ENCODE measurements around the gene TIMP3.

Gene TIMP3

DNA sequence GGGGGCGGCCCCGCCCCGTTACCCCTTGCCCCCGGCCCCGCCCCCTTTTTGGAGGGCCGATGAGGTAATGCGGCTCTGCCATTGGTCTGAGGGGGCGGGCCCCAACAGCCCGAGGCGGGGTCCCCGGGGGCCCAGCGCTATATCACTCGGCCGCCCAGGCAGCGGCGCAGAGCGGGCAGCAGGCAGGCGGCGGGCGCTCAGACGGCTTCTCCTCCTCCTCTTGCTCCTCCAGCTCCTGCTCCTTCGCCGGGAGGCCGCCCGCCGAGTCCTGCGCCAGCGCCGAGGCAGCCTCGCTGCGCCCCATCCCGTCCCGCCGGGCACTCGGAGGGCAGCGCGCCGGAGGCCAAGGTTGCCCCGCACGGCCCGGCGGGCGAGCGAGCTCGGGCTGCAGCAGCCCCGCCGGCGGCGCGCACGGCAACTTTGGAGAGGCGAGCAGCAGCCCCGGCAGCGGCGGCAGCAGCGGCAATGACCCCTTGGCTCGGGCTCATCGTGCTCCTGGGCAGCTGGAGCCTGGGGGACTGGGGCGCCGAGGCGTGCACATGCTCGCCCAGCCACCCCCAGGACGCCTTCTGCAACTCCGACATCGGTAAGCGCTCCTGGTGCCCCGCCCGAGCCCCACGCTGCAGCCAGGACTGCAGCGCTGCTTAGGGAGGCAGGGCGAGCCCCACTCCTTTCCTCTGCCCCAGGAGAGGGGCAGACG is at the start of gene TIMP3:
TSS of gene TIMP3 (plus strand) at position 169 of the 700 bp plus-strand sequence. CDS start at position 466, 297 bp downstream.
- Histone ChIP-seq H3K79me2 (ENCODE audit: low read length) (no peaks in the 10 kb centered on the region), H3K9me2 (replicated peaks; ENCODE audit: insufficient read depth, low read length) (no peaks in the 10 kb centered on the region), H3F3A (ENCODE audit: insufficient read depth, low read length) (no peaks in the 10 kb centered on the region), H3K4me3 (ENCODE audit: low read length) (no peak within 1 kb of the TSS), H3K4me2 (ENCODE audit: low read depth, low read length) (no peak within 1 kb of the TSS), H3K27me3 (replicated peaks; ENCODE audit: insufficient read depth, low read length) (peaks cover 28% of the 10 kb centered on the region; the same call in 1 of the 2 replicates), H3K9ac (ENCODE audit: low read length) (no peak within 1 kb of the TSS), H3K4me1 (ENCODE audit: low read length) (no peaks in the 10 kb centered on the region), H3K36me3 (replicated peaks; ENCODE audit: insufficient read depth, low read length) (no peaks in the 10 kb centered on the region), H2AFZ (ENCODE audit: low read length) (no peak within 1 kb of the TSS), H3K27ac (ENCODE audit: low read length) (no peak within 1 kb of the TSS), H3K9me3 (replicated peaks; ENCODE audit: insufficient read depth, low read length) (no peaks in the 10 kb centered on the region), H4K20me1 (ENCODE audit: insufficient read depth, low read length) (no peaks in the 10 kb centered on the region)
- TF ChIP-seq EZH2 (optimal IDR thresholded peaks at IDR 0.05; ENCODE audit: low read depth, low read length), result no peak
- TF ChIP-seq, protein P1, sequence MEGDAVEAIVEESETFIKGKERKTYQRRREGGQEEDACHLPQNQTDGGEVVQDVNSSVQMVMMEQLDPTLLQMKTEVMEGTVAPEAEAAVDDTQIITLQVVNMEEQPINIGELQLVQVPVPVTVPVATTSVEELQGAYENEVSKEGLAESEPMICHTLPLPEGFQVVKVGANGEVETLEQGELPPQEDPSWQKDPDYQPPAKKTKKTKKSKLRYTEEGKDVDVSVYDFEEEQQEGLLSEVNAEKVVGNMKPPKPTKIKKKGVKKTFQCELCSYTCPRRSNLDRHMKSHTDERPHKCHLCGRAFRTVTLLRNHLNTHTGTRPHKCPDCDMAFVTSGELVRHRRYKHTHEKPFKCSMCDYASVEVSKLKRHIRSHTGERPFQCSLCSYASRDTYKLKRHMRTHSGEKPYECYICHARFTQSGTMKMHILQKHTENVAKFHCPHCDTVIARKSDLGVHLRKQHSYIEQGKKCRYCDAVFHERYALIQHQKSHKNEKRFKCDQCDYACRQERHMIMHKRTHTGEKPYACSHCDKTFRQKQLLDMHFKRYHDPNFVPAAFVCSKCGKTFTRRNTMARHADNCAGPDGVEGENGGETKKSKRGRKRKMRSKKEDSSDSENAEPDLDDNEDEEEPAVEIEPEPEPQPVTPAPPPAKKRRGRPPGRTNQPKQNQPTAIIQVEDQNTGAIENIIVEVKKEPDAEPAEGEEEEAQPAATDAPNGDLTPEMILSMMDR (IDR thresholded peaks at IDR 0.05; ENCODE audit: low read length), result no peak
- no peak for TF ChIP-seq EZH2phosphoT487 (IDR thresholded peaks at IDR 0.05; ENCODE audit: low read length)
- no peak for DNase-seq

DNA sequence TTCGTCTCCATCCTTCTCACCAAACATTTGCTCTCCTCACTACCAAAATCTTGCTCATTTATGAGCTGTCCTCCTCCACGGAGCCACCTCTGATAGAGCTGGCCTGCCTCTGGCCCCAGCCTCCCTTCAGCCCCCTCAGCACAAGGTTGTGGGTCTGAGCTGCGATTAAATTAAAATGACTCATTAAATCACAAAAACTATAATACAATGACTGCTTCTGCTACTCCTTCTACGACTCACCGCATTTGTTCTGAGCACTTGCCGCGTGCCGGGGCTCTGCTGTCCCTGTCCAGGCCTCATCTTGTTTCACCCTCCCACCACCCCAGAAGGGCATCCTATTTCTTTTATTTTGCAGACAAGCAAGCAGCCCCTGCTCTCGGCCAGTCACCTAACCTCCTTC is 49.2 kb upstream of the TIMP3 start:
- no peaks in the 10 kb centered on the region for H3K36me3 ChIP-seq (replicated peaks; ENCODE audit: insufficient read depth, low read length)
- H3K27me3 ChIP-seq (replicated peaks; ENCODE audit: insufficient read depth, low read length), result no peaks in the 10 kb centered on the region
- no peaks in the 10 kb centered on the region for H3F3A ChIP-seq (ENCODE audit: insufficient read depth, low read length)
- H3K9me2 ChIP-seq (replicated peaks; ENCODE audit: insufficient read depth, low read length), result no peaks in the 10 kb centered on the region
- H2AFZ ChIP-seq (ENCODE audit: low read length), result no peak overlapping the region
- H3K27ac ChIP-seq (ENCODE audit: low read length), result no peak overlapping the region
- no peaks in the 10 kb centered on the region for H3K4me1 ChIP-seq (ENCODE audit: low read length)
- no peaks in the 10 kb centered on the region for H3K9me3 ChIP-seq (replicated peaks; ENCODE audit: insufficient read depth, low read length)
- H3K4me2 ChIP-seq (ENCODE audit: low read depth, low read length), result no peak overlapping the region
- no peaks in the 10 kb centered on the region for H3K79me2 ChIP-seq (ENCODE audit: low read length)
- no peak overlapping the region for H3K9ac ChIP-seq (ENCODE audit: low read length)
- no peak overlapping the region for H3K4me3 ChIP-seq (ENCODE audit: low read length)
- TF ChIP-seq, protein P1 (IDR thresholded peaks at IDR 0.05; ENCODE audit: low read length), result no peak
- TF ChIP-seq EZH2phosphoT487 (IDR thresholded peaks at IDR 0.05; ENCODE audit: low read length), result no peak
- no peak for DNase-seq
- H4K20me1 ChIP-seq (ENCODE audit: insufficient read depth, low read length), result no peaks in the 10 kb centered on the region

DNA sequence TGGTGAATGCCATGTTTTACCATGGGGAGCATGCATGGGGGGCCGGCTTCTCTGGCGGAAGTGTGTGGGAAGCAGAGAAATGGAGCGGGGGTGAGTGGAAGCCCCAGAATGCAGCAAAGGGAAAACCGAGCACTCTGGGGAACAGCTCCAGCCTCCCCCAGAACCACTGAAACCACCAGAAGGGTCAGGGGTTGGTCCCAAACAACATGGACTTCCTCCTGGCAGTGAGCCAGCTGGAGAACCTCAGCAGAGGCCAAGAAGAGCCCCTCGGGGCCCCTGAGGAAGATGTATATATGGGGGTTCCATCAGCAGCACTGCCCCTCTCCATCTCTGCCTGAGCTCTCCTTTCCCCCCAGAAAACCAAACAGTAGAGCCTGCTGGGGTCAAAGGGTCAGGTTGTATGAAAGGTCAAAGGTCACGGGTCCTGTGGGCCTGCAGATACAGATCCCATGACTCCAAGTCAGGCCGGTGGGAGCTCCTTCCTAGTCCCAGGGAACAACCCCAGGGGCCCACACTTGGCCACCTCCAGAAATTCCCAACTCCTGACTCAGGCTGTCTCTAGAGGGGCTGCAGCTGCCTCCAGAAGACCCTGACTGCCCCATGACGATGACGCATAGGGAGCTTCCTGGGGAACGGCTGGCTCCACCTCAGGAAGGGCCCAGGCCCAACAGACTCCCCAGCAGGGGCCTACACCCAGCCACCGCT is 48.5 kb upstream of the TIMP3 start:
- no peaks in the 10 kb centered on the region for H3F3A ChIP-seq (ENCODE audit: insufficient read depth, low read length)
- no peaks in the 10 kb centered on the region for H4K20me1 ChIP-seq (ENCODE audit: insufficient read depth, low read length)
- H3K36me3 ChIP-seq (replicated peaks; ENCODE audit: insufficient read depth, low read length), result no peaks in the 10 kb centered on the region
- no peak overlapping the region for H3K9ac ChIP-seq (ENCODE audit: low read length)
- H3K4me1 ChIP-seq (ENCODE audit: low read length), result no peaks in the 10 kb centered on the region
- no peaks in the 10 kb centered on the region for H3K79me2 ChIP-seq (ENCODE audit: low read length)
- DNase-seq, result no peak
- H3K4me3 ChIP-seq (ENCODE audit: low read length), result no peak overlapping the region
- no peak for TF ChIP-seq EZH2phosphoT487 (IDR thresholded peaks at IDR 0.05; ENCODE audit: low read length)
- no peak for TF ChIP-seq EZH2 (optimal IDR thresholded peaks at IDR 0.05; ENCODE audit: low read depth, low read length)
- TF ChIP-seq, protein P1 (IDR thresholded peaks at IDR 0.05; ENCODE audit: low read length), result no peak
- H3K9me3 ChIP-seq (replicated peaks; ENCODE audit: insufficient read depth, low read length), result no peaks in the 10 kb centered on the region
- H3K27me3 ChIP-seq (replicated peaks; ENCODE audit: insufficient read depth, low read length), result no peaks in the 10 kb centered on the region
- H3K27ac ChIP-seq (ENCODE audit: low read length), result no peak overlapping the region
- no peak overlapping the region for H3K4me2 ChIP-seq (ENCODE audit: low read depth, low read length)
- H3K9me2 ChIP-seq (replicated peaks; ENCODE audit: insufficient read depth, low read length), result no peaks in the 10 kb centered on the region
- H2AFZ ChIP-seq (ENCODE audit: low read length), result no peak overlapping the region

All from MM.1S (cell line).